ENCODE measurements around the gene OGFR. TPM values are rescaled to one million over a fixed set of nuclear protein-coding genes. Genes with fewer than 3 reads are reported as not detected.

The OGFR gene
- total RNA-seq, 4 donors from 2014 or later, result 73.3 to 88.3 (median 76.3) TPM

DNA sequence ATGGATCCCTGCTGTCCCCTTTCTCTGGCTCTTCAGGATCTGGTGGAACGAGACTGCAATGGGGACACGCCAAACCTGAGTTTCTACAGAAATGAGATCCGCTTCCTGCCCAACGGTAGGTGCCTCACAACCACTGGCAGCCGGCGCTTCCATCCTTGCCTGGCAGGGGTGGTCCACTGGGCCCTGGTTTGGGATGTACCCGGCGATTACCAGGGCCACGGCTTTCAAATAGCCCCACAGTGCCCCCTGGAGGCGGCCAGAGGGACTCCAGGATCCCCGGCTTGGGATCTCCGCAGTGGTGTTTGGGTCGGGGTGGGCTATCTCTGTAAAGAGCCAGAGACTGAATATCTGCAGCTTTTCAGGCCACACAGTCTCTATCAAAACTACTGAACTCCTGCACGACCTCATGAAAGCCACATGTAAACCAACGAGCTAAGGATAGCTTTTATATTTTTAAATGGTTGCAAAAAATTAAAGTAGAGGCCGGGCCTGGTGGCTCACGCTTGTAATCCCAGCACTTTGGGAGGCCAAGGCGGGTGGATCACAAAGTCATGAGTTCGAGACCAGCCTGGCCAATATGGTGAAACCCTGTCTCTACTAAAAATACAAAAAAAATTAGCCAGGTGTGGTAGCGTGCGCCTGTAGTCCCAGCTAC lies 3.7 kb downstream of the OGFR start:
- H3K4me1 ChIP-seq, result peaks cover 3 to 32% (median 17%) of the 10 kb centered on the region in 4 donors
- peak; percentile 73 to 83 (median 80) for DNase-seq
- TF ChIP-seq, protein P1, sequence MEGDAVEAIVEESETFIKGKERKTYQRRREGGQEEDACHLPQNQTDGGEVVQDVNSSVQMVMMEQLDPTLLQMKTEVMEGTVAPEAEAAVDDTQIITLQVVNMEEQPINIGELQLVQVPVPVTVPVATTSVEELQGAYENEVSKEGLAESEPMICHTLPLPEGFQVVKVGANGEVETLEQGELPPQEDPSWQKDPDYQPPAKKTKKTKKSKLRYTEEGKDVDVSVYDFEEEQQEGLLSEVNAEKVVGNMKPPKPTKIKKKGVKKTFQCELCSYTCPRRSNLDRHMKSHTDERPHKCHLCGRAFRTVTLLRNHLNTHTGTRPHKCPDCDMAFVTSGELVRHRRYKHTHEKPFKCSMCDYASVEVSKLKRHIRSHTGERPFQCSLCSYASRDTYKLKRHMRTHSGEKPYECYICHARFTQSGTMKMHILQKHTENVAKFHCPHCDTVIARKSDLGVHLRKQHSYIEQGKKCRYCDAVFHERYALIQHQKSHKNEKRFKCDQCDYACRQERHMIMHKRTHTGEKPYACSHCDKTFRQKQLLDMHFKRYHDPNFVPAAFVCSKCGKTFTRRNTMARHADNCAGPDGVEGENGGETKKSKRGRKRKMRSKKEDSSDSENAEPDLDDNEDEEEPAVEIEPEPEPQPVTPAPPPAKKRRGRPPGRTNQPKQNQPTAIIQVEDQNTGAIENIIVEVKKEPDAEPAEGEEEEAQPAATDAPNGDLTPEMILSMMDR (IDR thresholded peaks at IDR 0.05), result peak; percentile 80 to 95 (median 82)
- TF ChIP-seq POLR2A (IDR thresholded peaks at IDR 0.05), result no peak
- no peaks in the 10 kb centered on the region for H3K27me3 ChIP-seq
- H3K4me3 ChIP-seq, result no peak overlapping the region
- no peaks in the 10 kb centered on the region for H3K9me3 ChIP-seq
- no peak overlapping the region for H3K27ac ChIP-seq
- H3K36me3 ChIP-seq, result peaks cover 0 to 58% (median 0%) of the 10 kb centered on the region in 3 donors

DNA sequence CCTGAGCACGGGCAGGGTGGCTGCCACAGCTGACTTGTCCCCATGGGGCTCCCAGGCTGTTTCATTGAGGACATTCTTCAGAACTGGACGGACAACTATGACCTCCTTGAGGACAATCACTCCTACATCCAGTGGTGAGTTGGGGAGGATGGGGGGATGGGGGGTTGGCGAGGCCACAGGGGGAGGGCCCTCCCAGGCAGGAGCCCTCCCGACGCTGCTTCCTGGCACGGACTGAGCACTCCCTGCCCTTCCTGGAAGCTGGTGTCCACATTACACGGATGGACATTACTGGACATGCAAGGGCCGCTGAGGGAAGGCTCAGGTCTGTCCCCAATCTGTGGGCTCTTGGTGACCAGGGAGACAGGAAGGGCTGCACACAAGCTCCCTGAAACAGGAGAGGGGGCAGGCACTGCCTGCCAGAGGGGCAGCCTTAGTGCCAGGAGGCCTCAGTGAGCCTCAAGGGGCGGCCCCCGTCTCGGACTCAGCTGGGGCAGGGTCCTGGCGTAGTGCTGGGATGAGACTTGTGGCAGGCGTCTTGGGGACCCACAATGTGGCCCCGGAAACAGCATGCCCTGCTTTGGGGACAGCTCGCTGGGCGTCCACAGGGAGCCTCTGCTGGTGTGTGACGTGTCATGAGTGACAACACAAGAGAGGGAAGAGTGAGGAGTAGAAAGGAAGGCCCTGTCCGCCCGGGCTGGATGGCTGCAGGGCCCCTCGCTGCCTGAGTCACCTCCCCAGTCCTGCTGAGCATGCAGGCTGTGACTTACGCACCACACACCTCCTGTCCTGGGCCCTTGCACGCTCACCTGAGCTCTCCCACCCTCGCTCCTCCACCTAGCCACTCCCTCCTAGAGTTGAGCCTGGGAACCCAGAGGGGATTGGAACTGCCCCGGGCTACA lies 5.1 kb downstream of the OGFR start:
- TF ChIP-seq POLR2A (IDR thresholded peaks at IDR 0.05), result no peak
- TF ChIP-seq, protein P1 (IDR thresholded peaks at IDR 0.05), result no peak
- peaks cover 0 to 62% (median 0%) of the 10 kb centered on the region in 3 donors for H3K36me3 ChIP-seq
- DNase-seq, result no peak

DNA sequence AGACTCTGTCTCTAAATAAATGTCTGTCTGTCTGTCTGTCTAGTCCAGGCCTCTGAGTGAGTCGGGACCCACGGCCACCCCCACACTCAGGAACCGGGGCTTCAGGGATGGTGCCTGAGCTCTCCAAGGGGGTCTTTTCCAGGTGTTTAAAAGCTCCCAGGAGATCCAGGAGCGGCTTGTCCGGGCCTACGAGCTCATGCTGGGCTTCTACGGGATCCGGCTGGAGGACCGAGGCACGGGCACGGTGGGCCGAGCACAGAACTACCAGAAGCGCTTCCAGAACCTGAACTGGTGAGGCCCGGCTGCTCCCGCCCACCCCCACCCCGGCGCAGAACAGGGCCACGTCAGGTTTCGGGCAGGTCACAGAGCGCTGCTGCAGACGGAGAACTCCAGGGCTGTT lies 6.7 kb downstream of the OGFR start:
- no peaks in the 10 kb centered on the region for H3K9me3 ChIP-seq
- peaks cover 0 to 35% (median 16%) of the 10 kb centered on the region in 4 donors for H3K4me1 ChIP-seq
- H3K27ac ChIP-seq, result no peak overlapping the region
- peaks cover 0 to 16% of the 10 kb centered on the region in 2 donors for H3K27me3 ChIP-seq
- no peak for DNase-seq
- peaks cover 0 to 62% (median 0%) of the 10 kb centered on the region in 3 donors for H3K36me3 ChIP-seq
- TF ChIP-seq POLR2A (IDR thresholded peaks at IDR 0.05), result no peak
- TF ChIP-seq, protein P1 (IDR thresholded peaks at IDR 0.05), result no peak
- H3K4me3 ChIP-seq, result no peak overlapping the region

More for the DNA sequence above, 5.1 kb downstream of the OGFR start:
- Histone ChIP-seq H3K27ac (no peak overlapping the region), H3K4me1 (peaks cover 0 to 28% (median 16%) of the 10 kb centered on the region in 4 donors), H3K27me3 (peaks cover 0 to under 1% of the 10 kb centered on the region in 2 donors), H3K4me3 (no peak overlapping the region), H3K9me3 (no peaks in the 10 kb centered on the region)

DNA sequence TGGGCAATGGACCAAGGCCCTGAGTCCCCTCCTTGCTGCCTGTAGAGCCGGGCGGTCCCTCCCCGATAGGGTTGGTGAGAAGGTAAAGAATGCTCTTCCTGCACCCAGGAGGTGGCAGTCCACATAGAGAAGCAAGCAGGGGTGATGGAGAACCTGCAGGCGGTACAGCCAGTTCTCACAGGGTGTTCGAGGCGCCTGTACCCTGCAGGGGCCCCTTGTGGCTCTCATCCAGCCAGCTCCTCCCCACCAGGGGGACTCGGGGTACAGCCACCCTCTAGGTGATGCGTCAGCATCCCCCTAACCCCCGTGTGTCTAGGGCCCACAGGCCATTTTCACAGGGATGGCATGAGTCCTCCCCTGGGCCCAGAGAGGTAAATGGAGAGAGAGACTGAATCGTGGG lies 7.1 kb downstream of the OGFR start:
- no peak for DNase-seq
- no peak overlapping the region for H3K27ac ChIP-seq
- peaks cover 0 to 62% (median 0%) of the 10 kb centered on the region in 3 donors for H3K36me3 ChIP-seq
- H3K4me3 ChIP-seq, result no peak overlapping the region
- TF ChIP-seq, protein P1 (IDR thresholded peaks at IDR 0.05), result no peak
- no peak for TF ChIP-seq POLR2A (IDR thresholded peaks at IDR 0.05)
- H3K4me1 ChIP-seq, result peaks cover 3 to 35% (median 17%) of the 10 kb centered on the region in 4 donors
- H3K9me3 ChIP-seq, result no peaks in the 10 kb centered on the region
- H3K27me3 ChIP-seq, result peaks cover 0 to 19% of the 10 kb centered on the region in 2 donors

DNA sequence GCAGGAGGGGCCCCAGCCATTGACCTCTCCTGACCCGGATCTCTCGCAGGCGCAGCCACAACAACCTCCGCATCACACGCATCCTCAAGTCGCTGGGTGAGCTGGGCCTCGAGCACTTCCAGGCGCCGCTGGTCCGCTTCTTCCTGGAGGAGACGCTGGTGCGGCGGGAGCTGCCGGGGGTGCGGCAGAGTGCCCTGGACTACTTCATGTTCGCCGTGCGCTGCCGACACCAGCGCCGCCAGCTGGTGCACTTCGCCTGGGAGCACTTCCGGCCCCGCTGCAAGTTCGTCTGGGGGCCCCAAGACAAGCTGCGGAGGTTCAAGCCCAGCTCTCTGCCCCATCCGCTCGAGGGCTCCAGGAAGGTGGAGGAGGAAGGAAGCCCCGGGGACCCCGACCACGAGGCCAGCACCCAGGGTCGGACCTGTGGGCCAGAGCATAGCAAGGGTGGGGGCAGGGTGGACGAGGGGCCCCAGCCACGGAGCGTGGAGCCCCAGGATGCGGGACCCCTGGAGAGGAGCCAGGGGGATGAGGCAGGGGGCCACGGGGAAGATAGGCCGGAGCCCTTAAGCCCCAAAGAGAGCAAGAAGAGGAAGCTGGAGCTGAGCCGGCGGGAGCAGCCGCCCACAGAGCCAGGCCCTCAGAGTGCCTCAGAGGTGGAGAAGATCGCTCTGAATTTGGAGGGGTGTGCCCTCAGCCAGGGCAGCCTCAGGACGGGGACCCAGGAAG lies 7.7 kb downstream of the OGFR start:
- no peak for DNase-seq
- no peak overlapping the region for H3K27ac ChIP-seq
- peaks cover 0 to 24% of the 10 kb centered on the region in 2 donors for H3K27me3 ChIP-seq
- peaks cover 5 to 36% (median 17%) of the 10 kb centered on the region in 4 donors for H3K4me1 ChIP-seq
- no peaks in the 10 kb centered on the region for H3K9me3 ChIP-seq
- no peak overlapping the region for H3K4me3 ChIP-seq
- H3K36me3 ChIP-seq, result peaks cover 0 to 60% (median 0%) of the 10 kb centered on the region in 3 donors
- TF ChIP-seq, protein P1 (IDR thresholded peaks at IDR 0.05), result no peak
- TF ChIP-seq POLR2A (IDR thresholded peaks at IDR 0.05), result no peak

Data from Peyer's patch (tissue), 4 donors.